Ishikawa (cell line): Measurements from ENCODE around the gene ENDOU.

Source experiments
- CEBPB ChIP-seq: IDR thresholded peaks from 2 replicates; pipeline ENCODE4 v1.6.1; 2012
- CREB1 ChIP-seq: IDR thresholded peaks from 2 replicates; pipeline ENCODE4 v1.6.1; 2012; ENCODE audit warnings: low read depth
- EGR1 ChIP-seq: IDR thresholded peaks from 2 replicates; pipeline ENCODE4 v1.6.1; 2012
- RAD21 ChIP-seq: IDR thresholded peaks from 2 replicates; pipeline ENCODE4 v1.6.1; 2012; ENCODE audit warnings: low read depth
- REST ChIP-seq: IDR thresholded peaks from 2 replicates; pipeline ENCODE4 v1.6.1; 2012; ENCODE audit warnings: low read depth, mild to moderate bottlenecking
- TAF1 ChIP-seq: IDR thresholded peaks from 2 replicates; pipeline ENCODE4 v1.6.1; 2012; ENCODE audit warnings: low read depth, mild to moderate bottlenecking
- TCF12 ChIP-seq: IDR thresholded peaks from 2 replicates; pipeline ENCODE4 v1.6.1; 2012; ENCODE audit warnings: low read depth
- YY1 ChIP-seq: IDR thresholded peaks from 2 replicates; pipeline ENCODE4 v1.6.1; 2012; ENCODE audit warnings: low read depth

GRCh38 chr12:47722136-47722834 is 3.0 kb downstream of the ENDOU start:
- TF ChIP-seq REST (no peak), CREB1 (no peak), CEBPB (no peak), TAF1 (no peak), YY1 (no peak), EGR1 (no peak), RAD21 (no peak), TCF12 (no peak)
